H1 (cell line): ENCODE measurements around the gene TMEM229B. TPM values are rescaled to one million over a fixed set of nuclear protein-coding genes. Genes with fewer than 3 reads are reported as not detected.

ENCODE experiments used
- CEBPB ChIP-seq: IDR thresholded peaks from 2 replicates; pipeline ENCODE4 v1.6.1; 2012; ENCODE audit warnings: low read depth, low read length
- CHD7 ChIP-seq: fragments of 300-600 bp; sonication (generic); IDR thresholded peaks from 2 replicates; pipeline ENCODE4 v1.7.1; 2012; ENCODE audit warnings: low read length, moderate library complexity, mild to moderate bottlenecking, inconsistent platforms; ENCODE audit not compliant: insufficient replicate concordance
- GTF2F1 ChIP-seq: IDR thresholded peaks from 2 replicates; pipeline ENCODE4 v1.6.1; 2012; ENCODE audit warnings: low read depth, low read length, improper control_type of control experiment, borderline replicate concordance
- HDAC6 ChIP-seq: IDR thresholded peaks from one replicate; pipeline ENCODE4 v1.7.1; 2012; ENCODE audit warnings: low read depth, mild to moderate bottlenecking, inconsistent platforms, low read length, moderate library complexity
- JUN ChIP-seq: IDR thresholded peaks from 2 replicates; pipeline ENCODE4 v1.6.1; 2011; ENCODE audit warnings: low read depth, mild to moderate bottlenecking, improper control_type of control experiment, low read length
- MAFK ChIP-seq: IDR thresholded peaks from 2 replicates; pipeline ENCODE4 v1.6.1; 2012; ENCODE audit warnings: low read depth, mild to moderate bottlenecking, improper control_type of control experiment, low read length
- MAX ChIP-seq: IDR thresholded peaks from 2 replicates; pipeline ENCODE4 v1.6.1; 2012; ENCODE audit warnings: inconsistent platforms
- PHF8 ChIP-seq: fragments of 200-600 bp; sonication (generic); conservative IDR thresholded peaks from 2 replicates; pipeline ENCODE4 v1.7.1; 2012; ENCODE audit warnings: low read depth, mild to moderate bottlenecking, inconsistent platforms, low read length, moderate library complexity
- SIRT6 ChIP-seq: IDR thresholded peaks from one replicate; pipeline ENCODE4 v1.7.1; 2012; ENCODE audit warnings: low read length, inconsistent platforms
- SP4 ChIP-seq: IDR thresholded peaks from 2 replicates; pipeline ENCODE4 v1.6.1; 2012; ENCODE audit warnings: low read length, inconsistent platforms
- TCF12 ChIP-seq: IDR thresholded peaks from 2 replicates; pipeline ENCODE4 v1.6.1; 2011; ENCODE audit warnings: low read depth, mild to moderate bottlenecking, low read length
- polyA plus RNA-seq, 7 experiments: library from polyadenylated mRNA; depleted of rRNA in 3 of 7; stranded (reverse) in 5 of 7; unstranded in 2 of 7; fragments of >200 nt in 5 of 7; fragments of 200-250 nt in 2 of 7; gene quantifications; 1 replicate in 5 of 7; 2 replicates in 1 of 7; 4 replicates in 1 of 7; pipeline versions ENCODE4 v1.2.1 to v1.2.3, GENCODE V29; 2011 to 2013; ENCODE audit warnings: missing spikeins in 2 of 7, mixed read lengths in 2 of 7
- total RNA-seq: library from RNA; stranded (reverse); fragmentation: NEBNext Ultra II Directional; extraction: Animal tissue kit (Norgen Biotek cat#: 25700); gene quantifications from 2 replicates; pipeline ENCODE4 v1.2.1, GENCODE V29; 2021

Gene TMEM229B
- total and polyA plus RNA-seq, 2 of the 8 experiments (the other 6 are each of a cell fraction or from before 2014, with no cell fraction given) = 0.73 to 0.85 TPM

GRCh38 chr14:67446371-67447032 is 42.0 kb downstream of the TMEM229B start (continued):
- TF ChIP-seq MAFK (no peak), JUN (no peak), CHD7 (no peak), TCF12 (no peak), HDAC6 (no peak), SP4 (no peak), CEBPB (no peak), MAX (no peak), GTF2F1 (no peak), PHF8 (no peak), SIRT6 (no peak)
- TF ChIP-seq, all 59 proteins: peak for 0
